IMR-90 (cell line): ENCODE results near the gene FBN3.
"Not testable (repeated sequence)": the region's sequence is repeated elsewhere in the genome, so short reads cannot be mapped to it uniquely, and the experiment has no call there.

Experiments
- CTCF ChIP-seq: conservative IDR thresholded peaks from 2 replicates; pipeline ENCODE4 v1.5.1; 2012; ENCODE audit warnings: mild to moderate bottlenecking, low read depth, low read length, improper control_type of control experiment
- FOS ChIP-seq: fragments of 150-350 bp; IDR thresholded peaks from 2 replicates; pipeline ENCODE4 v1.6.1; 2016; ENCODE audit warnings: low read depth, low read length
- MAFK ChIP-seq: IDR thresholded peaks from 2 replicates; pipeline ENCODE4 v1.6.1; 2012; ENCODE audit warnings: low read depth, low read length, improper control_type of control experiment
- RCOR1 ChIP-seq: IDR thresholded peaks from 2 replicates; pipeline ENCODE4 v1.6.1; 2012; ENCODE audit warnings: mild to moderate bottlenecking, low read length, improper control_type of control experiment; ENCODE audit not compliant: insufficient replicate concordance
- RFX5 ChIP-seq: IDR thresholded peaks from 2 replicates; pipeline ENCODE4 v1.8.0; 2012; ENCODE audit warnings: low read depth, mild to moderate bottlenecking, low read length, moderate library complexity
- SMC3 ChIP-seq: fragments of 150-350 bp; IDR thresholded peaks from 2 replicates; pipeline ENCODE4 v1.6.1; 2016; ENCODE audit warnings: low read depth, mild to moderate bottlenecking, antibody characterized with exemption, low read length, moderate library complexity

- TF ChIP-seq SMC3, RCOR1, RFX5, MAFK, CTCF, FOS: not testable (repeated sequence)
These were observed 47.5 kb downstream of the FBN3 start for GRCh38 chr19:8101910-8102309.
